HCT116 (cell line): ENCODE measurements around the gene RPL28. TPM values are rescaled to one million over a fixed set of nuclear protein-coding genes. Genes with fewer than 3 reads are reported as not detected.

ENCODE experiments used
- ATAC-seq: fragments of 200-7000 bp; cut with Tn5 transposase; 2 replicates; pipeline ENCODE4 v1.9.1; 2020; ENCODE audit warnings: mild to moderate bottlenecking, moderate library complexity
- BruUV-seq: library from RNA; stranded (reverse); fragments of 400-500 nt; replicated peaks from 2 replicates; lab custom pipeline; 2021; lab: Mats Ljungman, UMichigan
- CTCF ChIA-PET: fragments of 300-600 bp; sonication (Branson Sonifier 250); formaldehyde crosslinking; loops from one replicate; lab custom pipeline; 2021; ENCODE audit warnings: antibody characterized with exemption; lab: Charles Lee
- POLR2A ChIA-PET: fragments of 300-600, 350-600 bp; sonication (Branson Sonifier 250); formaldehyde crosslinking; loops from one replicate; lab custom pipeline; 2021; ENCODE audit warnings: antibody characterized with exemption; lab: Charles Lee
- RAD21 ChIA-PET, 2 experiments: fragments of 300-600 bp; sonication (Branson Sonifier 250); formaldehyde crosslinking; loops; one replicate each; lab custom pipeline; 2023; ENCODE audit warnings: low total read pairs in 2 of 2; ENCODE audit not compliant: uncharacterized antibody in 2 of 2, unreplicated experiment in 2 of 2, low non-redundant PET in 1 of 2; lab: Charles Lee
- DNase-seq: peaks from one replicate; pipeline ENCODE4 v3.0.0-alpha.2; 2010; ENCODE audit warnings: low read depth, low spot score
- H2AFZ ChIP-seq: fragments of 200-600 bp; shearing (Covaris generic), sonication (generic); 2 replicates; pipeline ENCODE4 v1.6.1; 2017; ENCODE audit warnings: low read depth, mixed run types, mixed read lengths, antibody characterized with exemption, low read length; ENCODE audit not compliant: poor library complexity, severe bottlenecking
- H3K27ac ChIP-seq: 2 replicates; pipeline ENCODE4 v1.5.1; 2012; ENCODE audit warnings: low read depth, low read length
- H3K27me3 ChIP-seq: fragments of 200-600 bp; sonication (generic); 2 replicates; pipeline ENCODE4 v1.6.1; 2016; ENCODE audit warnings: mixed run types, low read length, mixed read lengths; ENCODE audit not compliant: insufficient read depth
- H3K36me3 ChIP-seq, 2 experiments: fragments of 200-500 bp in 1 of 2; fragments of 200-600 bp in 1 of 2; sonication (Bioruptor generic) in 1 of 2; sonication (generic) in 1 of 2; 2 replicates each; pipeline versions ENCODE4 v1.5.1 to v1.6.1; 2014 to 2016; ENCODE audit warnings: low read length in 2 of 2, inconsistent platforms in 1 of 2, mixed read lengths in 1 of 2, mixed run types in 1 of 2; ENCODE audit not compliant: insufficient read depth in 2 of 2, control insufficient read depth in 1 of 2
- H3K4me1 ChIP-seq, 2 experiments: fragments of 200-600 bp in 1 of 2; sonication (generic) in 1 of 2; 2 replicates each; pipeline versions ENCODE4 v1.5.1 to v1.6.1; 2012 to 2017; ENCODE audit warnings: low read length in 2 of 2, inconsistent platforms in 1 of 2, mild to moderate bottlenecking in 1 of 2, mixed read lengths in 1 of 2, mixed run types in 1 of 2, moderate library complexity in 1 of 2; ENCODE audit not compliant: insufficient read depth in 2 of 2, control insufficient read depth in 1 of 2
- H3K4me2 ChIP-seq: fragments of 200-600 bp; sonication (generic); 2 replicates; pipeline ENCODE4 v1.6.1; 2017; ENCODE audit warnings: mixed run types, low read length, mixed read lengths
- H3K4me3 ChIP-seq, 2 experiments: fragments of 200-600 bp in 1 of 2; sonication (generic) in 1 of 2; replicated peaks in 1 of 2; 2 replicates each; pipeline ENCODE4 v1.5.1; 2011 to 2016; ENCODE audit warnings: low read length in 2 of 2, control low read depth in 1 of 2, low read depth in 1 of 2, mild to moderate bottlenecking in 1 of 2, mixed read lengths in 1 of 2, mixed run types in 1 of 2
- H3K79me2 ChIP-seq: fragments of 200-600 bp; sonication (generic); 2 replicates; pipeline ENCODE4 v1.6.1; 2017; ENCODE audit warnings: mild to moderate bottlenecking, mixed run types, low read length, moderate library complexity, mixed read lengths; ENCODE audit not compliant: insufficient read depth
- H3K9ac ChIP-seq: fragments of 200-600 bp; sonication (generic); 2 replicates; pipeline ENCODE4 v1.6.1; 2016; ENCODE audit warnings: low read length, mixed read lengths
- H3K9me2 ChIP-seq: fragments of 200-600 bp; sonication (generic), shearing (Covaris generic); 2 replicates; pipeline ENCODE4 v1.6.1; 2017; ENCODE audit warnings: mixed run types, mild to moderate bottlenecking, moderate library complexity; ENCODE audit not compliant: insufficient read depth
- H3K9me3 ChIP-seq, 2 experiments: fragments of 200-500 bp in 1 of 2; fragments of 200-600 bp in 1 of 2; sonication (Bioruptor generic) in 1 of 2; sonication (generic) in 1 of 2; 2 replicates each; pipeline ENCODE4 v1.6.1; 2014 to 2017; ENCODE audit warnings: low read length in 2 of 2, mixed read lengths in 2 of 2, inconsistent platforms in 1 of 2, low read depth in 1 of 2, mild to moderate bottlenecking in 1 of 2, mixed run types in 1 of 2, moderate library complexity in 1 of 2; ENCODE audit not compliant: control insufficient read depth in 1 of 2, insufficient read depth in 1 of 2
- H4K20me1 ChIP-seq: fragments of 200-600 bp; sonication (generic), shearing (Covaris generic); 2 replicates; pipeline ENCODE4 v1.6.1; 2017; ENCODE audit warnings: mixed run types, mild to moderate bottlenecking, moderate library complexity; ENCODE audit not compliant: insufficient read depth
- CBX3 ChIP-seq: IDR thresholded peaks from 2 replicates; pipeline ENCODE4 v1.6.1; 2012; ENCODE audit warnings: low read depth
- CEBPB ChIP-seq: IDR thresholded peaks from 2 replicates; pipeline ENCODE4 v1.6.1; 2012; ENCODE audit warnings: low read depth
- CTCF ChIP-seq, 3 experiments: fragments of 200-600 bp in 1 of 3; sonication (generic) in 1 of 3; IDR thresholded peaks in 2 of 3; conservative IDR thresholded peaks in 1 of 3; 2 replicates each; pipeline ENCODE4 v1.5.1; 2012 to 2017; ENCODE audit warnings: low read depth in 2 of 3, low read length in 2 of 3, antibody characterized with exemption in 1 of 3, borderline replicate concordance in 1 of 3, control low read depth in 1 of 3, mild to moderate bottlenecking in 1 of 3, mixed read lengths in 1 of 3, mixed run types in 1 of 3, moderate library complexity in 1 of 3; ENCODE audit not compliant: insufficient read depth in 1 of 3
- ELF1 ChIP-seq: IDR thresholded peaks from 2 replicates; pipeline ENCODE4 v1.6.1; 2012; ENCODE audit warnings: low read depth, borderline replicate concordance
- MAX ChIP-seq: IDR thresholded peaks from 2 replicates; pipeline ENCODE4 v1.6.1; 2012
- POLR2A ChIP-seq: IDR thresholded peaks from 2 replicates; pipeline ENCODE4 v1.7.0; 2011; ENCODE audit warnings: borderline replicate concordance; ENCODE audit not compliant: insufficient read depth, insufficient read length; ENCODE audit errors: extremely low read depth
- RAD21 ChIP-seq: IDR thresholded peaks from 2 replicates; pipeline ENCODE4 v1.6.1; 2012; ENCODE audit warnings: low read depth, mild to moderate bottlenecking
- REST ChIP-seq: IDR thresholded peaks from 2 replicates; pipeline ENCODE4 v1.6.1; 2012; ENCODE audit warnings: low read depth
- SIN3A ChIP-seq: IDR thresholded peaks from 2 replicates; pipeline ENCODE4 v1.6.1; 2012; ENCODE audit warnings: low read depth
- SRF ChIP-seq: IDR thresholded peaks from 2 replicates; pipeline ENCODE4 v1.6.1; 2012; ENCODE audit warnings: low read depth
- TCF7L2 ChIP-seq: IDR thresholded peaks from 2 replicates; pipeline ENCODE4 v1.7.0; 2011; ENCODE audit warnings: borderline replicate concordance, inconsistent platforms; ENCODE audit not compliant: insufficient read depth, insufficient read length; ENCODE audit errors: extremely low read depth
- YY1 ChIP-seq: IDR thresholded peaks from 2 replicates; pipeline ENCODE4 v1.6.1; 2011; ENCODE audit warnings: low read length, low read depth, moderate library complexity, mild to moderate bottlenecking; ENCODE audit not compliant: insufficient replicate concordance; ENCODE audit errors: extremely low read depth
- ZFX ChIP-seq: fragments of 450-650 bp; IDR thresholded peaks from 2 replicates; pipeline ENCODE4 v1.6.1; 2017
- intact Hi-C: fragments of 100-400 bp; cut with micrococcal nuclease; formaldehyde crosslinking; loops from 2 replicates; pipeline ENCODE4 v1.10.0; 2022
- total RNA-seq: library from RNA; stranded (reverse); gene quantifications from one replicate; pipeline ENCODE4 v1.2.1, GENCODE V29; 2021; ENCODE audit not compliant: unreplicated experiment

RPL28 gene
- total RNA-seq, 1 experiment from 2014 or later, result 3,050 TPM

GRCh38 chr19:55373993-55374757 is 11.6 kb upstream of the RPL28 start:
- intact Hi-C loops, result no loop called here
- H3K4me2 ChIP-seq, result peak overlapping the region; percentile 46
- no peaks in the 10 kb centered on the region for H3K79me2 ChIP-seq
- peak; percentile 3; the same call in 1 of the 2 replicates for ATAC-seq
- no peak overlapping the region for H3K4me3 ChIP-seq
- DNase-seq, result no peak
- BruUV-seq, result no TSS peak
- POLR2A ChIA-PET, result no interaction called here
- CTCF ChIA-PET, result no interaction called here
- no peaks in the 10 kb centered on the region for H3K9me3 ChIP-seq
- peaks cover 22 to 53% of the 10 kb centered on the region in 2 experiments; a peak in 3 of 4 replicates for H3K4me1 ChIP-seq
- H2AFZ ChIP-seq, result no peak overlapping the region
- no peaks in the 10 kb centered on the region for H3K9me2 ChIP-seq
- H3K36me3 ChIP-seq, result no peaks in the 10 kb centered on the region
- RAD21 ChIA-PET, result no interaction called here
- no peak overlapping the region; the same call in 1 of the 2 replicates for H3K27ac ChIP-seq
- H3K27me3 ChIP-seq, result no peaks in the 10 kb centered on the region
- no peaks in the 10 kb centered on the region for H4K20me1 ChIP-seq
- TF ChIP-seq TCF7L2, result no peak
- no peak for TF ChIP-seq YY1
- no peak for TF ChIP-seq CEBPB
- no peak for TF ChIP-seq RAD21
- no peak for TF ChIP-seq SRF
- TF ChIP-seq MAX, result no peak
- no peak for TF ChIP-seq SIN3A
- no peak for TF ChIP-seq POLR2A
- TF ChIP-seq CTCF (IDR thresholded peaks at IDR 0.05 in 2 of 3, conservative IDR thresholded peaks at IDR 0.05 in 1 of 3; ENCODE audit: borderline replicate concordance in 1 of 3, insufficient read depth in 1 of 3, low read depth in 2 of 3, low read length in 2 of 3), result no peak
- no peak for TF ChIP-seq ZFX
- no peak for TF ChIP-seq ELF1
- TF ChIP-seq REST, result no peak
- no peak for TF ChIP-seq CBX3
- TF ChIP-seq, all 23 proteins: peak for 0
- no peak overlapping the region for H3K9ac ChIP-seq
